Activated naive CD8-positive, alpha-beta T cell treated with anti-CD3 and anti-CD28 coated beads, Interleukin-2, amount 50 U/mL, for 24 hours (primary cell): ENCODE results near the gene APPL2.

Experiments
- ATAC-seq: fragments of 150-1000 bp; cut with Tn5 transposase; one replicate; pipeline ENCODE4 v1.10.0; 2021
- DNase-seq: peaks from one replicate; pipeline ENCODE4 v3.0.0; 2021
- H3K27ac Mint-ChIP-seq: one replicate; pipeline ENCODE4 v1.8.0; 2021; ENCODE audit warnings: mild to moderate bottlenecking, mixed read lengths
- H3K27me3 Mint-ChIP-seq: one replicate; pipeline ENCODE4 v1.8.0; 2021; ENCODE audit warnings: mixed read lengths
- H3K36me3 Mint-ChIP-seq: one replicate; pipeline ENCODE4 v1.8.0; 2021; ENCODE audit warnings: low read depth, mixed read lengths
- H3K4me1 Mint-ChIP-seq: one replicate; pipeline ENCODE4 v1.8.0; 2021; ENCODE audit warnings: mixed read lengths
- H3K4me3 Mint-ChIP-seq: one replicate; pipeline ENCODE4 v1.8.0; 2021; ENCODE audit warnings: mild to moderate bottlenecking, moderate library complexity, mixed read lengths
- H3K9me3 Mint-ChIP-seq: one replicate; pipeline ENCODE4 v1.8.0; 2021; ENCODE audit warnings: mixed read lengths

APPL2 gene

DNA sequence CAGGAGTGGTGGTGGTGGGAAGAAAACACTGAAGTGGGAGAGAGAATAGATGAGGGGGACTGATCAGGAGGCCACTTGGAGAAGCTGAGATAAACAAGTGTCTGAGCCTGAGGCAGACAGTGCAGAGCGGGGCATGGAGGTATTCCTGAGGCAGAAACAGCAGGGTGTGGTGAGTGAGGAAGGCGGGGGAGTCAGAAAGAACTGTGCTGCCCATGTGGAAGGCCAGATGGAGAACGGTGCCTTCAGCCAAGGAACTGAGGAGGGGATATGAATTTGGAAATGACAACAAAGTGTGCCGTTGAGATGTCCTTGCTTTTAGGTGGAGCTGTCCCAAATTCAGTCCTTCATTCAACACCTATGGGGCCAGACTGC, 13.7 kb downstream of the APPL2 start:
- Mint-ChIP-seq H3K27ac (no peak overlapping the region), H3K36me3 (peaks cover 20% of the 10 kb centered on the region), H3K9me3 (no peaks in the 10 kb centered on the region), H3K4me1 (peaks cover 25% of the 10 kb centered on the region), H3K4me3 (no peak overlapping the region), H3K27me3 (no peaks in the 10 kb centered on the region)
- DNase-seq (no peak), ATAC-seq (no peak)

GRCh38 chr12:105221583-105222283, 14.2 kb downstream of the APPL2 start:
- H3K36me3 Mint-ChIP-seq: peaks cover 19% of the 10 kb centered on the region
- H3K4me3 Mint-ChIP-seq: no peak overlapping the region
- no peak overlapping the region for H3K27ac Mint-ChIP-seq
- peaks cover 23% of the 10 kb centered on the region for H3K4me1 Mint-ChIP-seq
- ATAC-seq (no peak), DNase-seq (no peak)
- no peaks in the 10 kb centered on the region for H3K9me3 Mint-ChIP-seq
- no peaks in the 10 kb centered on the region for H3K27me3 Mint-ChIP-seq

DNA sequence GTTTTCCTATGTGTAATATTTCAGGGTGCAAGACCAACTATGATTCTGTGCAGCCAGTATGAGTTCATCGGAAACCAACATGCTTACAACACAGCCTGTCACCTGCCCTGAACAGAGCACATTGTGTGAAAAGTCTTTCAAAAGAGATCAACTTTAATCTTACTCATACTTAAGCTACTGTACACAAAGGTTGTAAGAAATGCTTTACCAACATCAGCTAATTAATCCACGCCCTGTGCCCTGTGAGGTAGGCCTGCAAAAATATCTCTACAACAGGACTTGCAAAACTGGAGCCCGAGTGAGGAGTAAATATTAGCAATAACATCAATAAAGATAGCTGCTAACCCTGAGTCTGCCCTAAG, 15.1 kb downstream of the APPL2 start:
- H3K27me3 Mint-ChIP-seq: no peaks in the 10 kb centered on the region
- DNase-seq (no peak), ATAC-seq (no peak)
- H3K27ac Mint-ChIP-seq: no peak overlapping the region
- no peaks in the 10 kb centered on the region for H3K9me3 Mint-ChIP-seq
- no peak overlapping the region for H3K4me3 Mint-ChIP-seq
- peaks cover 21% of the 10 kb centered on the region for H3K36me3 Mint-ChIP-seq
- H3K4me1 Mint-ChIP-seq: peaks cover 15% of the 10 kb centered on the region

GRCh38 chr12:105220150-105220928, 15.6 kb downstream of the APPL2 start:
- H3K36me3 Mint-ChIP-seq: peaks cover 23% of the 10 kb centered on the region

DNA sequence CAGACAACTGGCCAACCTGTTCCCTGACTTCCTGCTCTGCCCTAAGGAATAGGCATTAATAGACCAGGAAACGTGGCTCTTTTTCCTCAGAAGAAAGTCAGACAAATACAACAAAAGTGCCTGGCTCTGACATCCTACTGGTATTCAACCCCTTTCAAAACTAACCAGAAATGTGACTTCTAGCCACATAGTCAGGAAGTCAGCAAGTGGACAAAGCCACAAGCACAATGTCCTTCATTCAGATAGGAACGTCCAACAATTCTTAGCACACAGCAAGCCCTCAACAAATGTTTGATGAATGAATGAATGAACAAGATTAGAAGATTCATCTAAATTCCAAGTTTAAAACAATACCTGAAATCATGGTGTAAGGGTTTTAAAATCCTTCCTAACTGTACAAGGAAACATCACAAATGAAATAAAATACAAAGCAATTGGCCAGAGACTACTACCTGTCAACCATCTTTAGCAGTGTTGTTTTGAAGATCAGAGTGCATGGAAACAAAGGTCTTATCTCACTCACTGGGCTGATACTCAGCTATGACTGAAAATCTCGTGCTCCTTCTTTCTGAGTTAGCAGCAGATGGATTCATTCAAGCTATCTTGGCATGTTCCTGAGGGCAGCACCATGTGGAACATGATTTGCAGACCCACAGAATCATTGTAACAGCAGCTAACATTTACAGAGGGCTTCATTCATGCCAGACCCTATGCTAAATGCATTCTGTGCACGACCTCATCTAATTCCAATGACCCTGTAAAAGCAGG, 16.5 kb downstream of the APPL2 start:
- H3K36me3 Mint-ChIP-seq: peaks cover 26% of the 10 kb centered on the region
- no peaks in the 10 kb centered on the region for H3K9me3 Mint-ChIP-seq
- no peak overlapping the region for H3K27ac Mint-ChIP-seq

More at GRCh38 chr12:105220150-105220928, 15.6 kb downstream of the APPL2 start:
- Mint-ChIP-seq H3K9me3 (no peaks in the 10 kb centered on the region), H3K4me1 (peaks cover 9% of the 10 kb centered on the region), H3K27ac (no peak overlapping the region), H3K27me3 (no peaks in the 10 kb centered on the region), H3K4me3 (no peak overlapping the region)
- ATAC-seq (no peak), DNase-seq (no peak)

GRCh38 chr12:105218434-105218833, 17.5 kb downstream of the APPL2 start:
- H3K4me3 Mint-ChIP-seq: no peak overlapping the region
- H3K4me1 Mint-ChIP-seq: no peaks in the 10 kb centered on the region
- DNase-seq (no peak), ATAC-seq (no peak)
- H3K27ac Mint-ChIP-seq: no peak overlapping the region
- H3K27me3 Mint-ChIP-seq: no peaks in the 10 kb centered on the region
- H3K9me3 Mint-ChIP-seq: no peaks in the 10 kb centered on the region
- H3K36me3 Mint-ChIP-seq: peaks cover 29% of the 10 kb centered on the region

More for the DNA sequence above, 16.5 kb downstream of the APPL2 start:
- no peaks in the 10 kb centered on the region for H3K27me3 Mint-ChIP-seq
- no peak for ATAC-seq
- DNase-seq: no peak
- no peak overlapping the region for H3K4me3 Mint-ChIP-seq
- peaks cover under 1% of the 10 kb centered on the region for H3K4me1 Mint-ChIP-seq

DNA sequence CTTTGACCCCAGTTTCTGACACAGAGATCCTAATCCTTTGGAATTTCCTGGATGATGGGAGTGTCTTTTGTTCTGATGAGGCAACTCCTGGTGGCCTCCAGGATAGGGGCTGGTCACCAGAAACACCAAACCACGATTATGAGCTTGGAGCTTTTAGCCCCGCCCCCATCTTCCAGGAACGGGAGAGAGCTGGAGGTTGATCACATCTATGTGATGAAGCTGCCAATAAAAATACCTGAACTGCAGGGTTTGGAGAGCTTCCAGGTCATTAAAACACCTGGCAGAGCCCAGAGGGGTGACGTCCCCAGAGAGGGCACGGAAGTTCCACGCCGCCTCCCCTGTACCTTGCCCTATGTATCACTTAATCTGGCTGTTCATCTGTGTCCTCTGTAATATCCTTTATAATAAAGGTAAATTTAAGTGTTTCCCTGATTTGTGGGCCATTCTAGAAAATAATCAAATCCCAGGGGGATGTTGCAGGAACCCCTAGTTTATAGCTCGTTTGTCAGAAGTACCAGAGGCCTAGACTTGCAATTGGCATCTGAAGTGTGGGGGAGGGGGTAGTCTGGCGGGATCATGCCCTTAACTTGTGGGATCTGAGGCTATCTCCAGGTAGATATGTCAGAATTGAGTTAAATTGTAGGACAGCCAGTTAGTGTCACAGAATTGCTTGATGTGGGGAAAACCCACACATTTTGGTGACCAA, 21.2 kb downstream of the APPL2 start:
- ATAC-seq: no peak
- DNase-seq: no peak
- no peak overlapping the region for H3K4me3 Mint-ChIP-seq
- no peaks in the 10 kb centered on the region for H3K9me3 Mint-ChIP-seq
- H3K36me3 Mint-ChIP-seq: peaks cover 20% of the 10 kb centered on the region
- H3K4me1 Mint-ChIP-seq: no peaks in the 10 kb centered on the region
- H3K27ac Mint-ChIP-seq: no peak overlapping the region
- no peaks in the 10 kb centered on the region for H3K27me3 Mint-ChIP-seq

GRCh38 chr12:105214148-105214547, 21.8 kb downstream of the APPL2 start:
- ATAC-seq (no peak), DNase-seq (no peak)
- Mint-ChIP-seq H3K27ac (no peak overlapping the region), H3K36me3 (peaks cover 20% of the 10 kb centered on the region), H3K27me3 (no peaks in the 10 kb centered on the region), H3K4me1 (no peaks in the 10 kb centered on the region), H3K4me3 (no peak overlapping the region), H3K9me3 (no peaks in the 10 kb centered on the region)

DNA sequence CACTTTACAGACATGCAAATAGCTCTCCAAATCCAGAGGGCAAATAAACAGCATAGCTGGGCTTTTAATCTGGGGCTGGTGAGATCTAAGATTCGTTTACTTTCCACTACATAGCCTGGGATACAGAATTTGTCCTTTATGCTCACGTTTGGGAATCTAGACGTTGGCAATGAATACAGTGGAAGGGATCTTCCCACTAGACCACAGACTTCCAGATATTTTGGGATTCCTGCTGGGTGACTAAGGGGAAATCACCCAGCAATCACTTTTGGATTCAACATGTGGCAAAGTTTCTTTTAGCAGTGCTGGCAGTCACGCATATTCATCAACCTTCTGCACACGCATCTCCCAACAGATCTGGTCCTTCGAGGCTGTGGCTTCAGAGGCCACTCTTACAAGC, 23.5 kb downstream of the APPL2 start:
- DNase-seq (no peak), ATAC-seq (no peak)
- Mint-ChIP-seq H3K27me3 (no peaks in the 10 kb centered on the region), H3K36me3 (peaks cover 24% of the 10 kb centered on the region), H3K4me3 (no peak overlapping the region), H3K9me3 (no peaks in the 10 kb centered on the region), H3K27ac (no peak overlapping the region), H3K4me1 (no peaks in the 10 kb centered on the region)

DNA sequence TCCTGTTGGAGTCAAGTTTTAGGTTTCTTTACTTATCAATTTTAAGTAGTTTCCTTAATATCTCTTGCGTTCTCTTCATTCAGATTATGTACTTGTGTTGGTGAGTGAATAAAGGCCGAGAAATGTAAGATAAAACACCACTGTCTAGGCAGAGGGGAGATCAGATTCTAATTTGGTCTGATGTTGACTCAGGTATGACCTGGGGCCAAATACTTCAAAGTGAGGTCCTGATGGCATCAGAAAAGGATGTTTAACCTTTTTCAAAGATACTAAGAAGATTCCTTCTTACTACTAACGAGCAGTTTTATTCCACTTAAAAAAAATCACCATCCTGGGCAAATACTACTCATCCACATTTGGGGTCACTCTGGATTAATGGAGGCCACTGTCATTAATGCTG, 26.9 kb downstream of the APPL2 start:
- Mint-ChIP-seq H3K36me3 (peaks cover 19% of the 10 kb centered on the region), H3K9me3 (no peaks in the 10 kb centered on the region), H3K27ac (no peak overlapping the region), H3K4me3 (no peak overlapping the region), H3K4me1 (peaks cover 13% of the 10 kb centered on the region), H3K27me3 (no peaks in the 10 kb centered on the region)
- DNase-seq (no peak), ATAC-seq (no peak)

- ATAC-seq: no peak
- Mint-ChIP-seq H3K4me3 (no peak overlapping the region), H3K36me3 (peaks cover 23% of the 10 kb centered on the region)
These were observed 29.1 kb downstream of the APPL2 start for GRCh38 chr12:105206686-105207374.

DNA sequence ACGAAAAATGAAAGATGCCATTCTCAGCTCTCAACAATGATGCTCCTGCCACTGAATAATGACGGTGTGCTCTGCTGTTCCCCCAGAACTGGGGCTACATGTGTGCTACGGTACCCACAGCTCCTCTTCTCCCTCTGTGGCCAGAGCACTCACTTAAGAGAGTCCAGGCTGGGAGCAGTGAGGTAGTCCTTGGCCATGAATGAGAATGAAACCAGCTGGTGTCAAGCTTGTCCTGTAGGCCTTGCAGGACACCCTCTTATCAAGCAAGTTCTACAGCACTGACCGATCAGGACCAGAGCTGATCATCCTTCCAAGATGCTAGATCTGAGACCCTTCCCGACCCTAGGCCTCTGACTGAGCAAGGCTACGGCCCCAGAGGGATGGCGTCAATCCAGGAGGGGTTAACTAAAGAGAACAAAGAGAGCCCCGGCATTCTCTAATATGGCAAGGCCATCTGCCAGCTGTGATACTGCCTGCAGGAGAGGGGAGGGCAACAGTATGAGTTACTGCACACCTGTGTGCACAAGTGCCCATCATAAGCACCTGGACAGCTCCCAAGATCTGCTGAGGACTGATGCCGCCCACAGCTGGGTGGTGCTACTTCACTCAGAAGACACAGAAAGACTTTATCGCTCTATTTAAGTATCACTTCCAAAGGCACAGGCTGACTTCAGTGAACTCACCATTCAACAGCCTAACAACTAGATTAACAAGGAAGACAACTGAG, 30.5 kb downstream of the APPL2 start:
- no peak for ATAC-seq
- no peak for DNase-seq
- peaks cover 18% of the 10 kb centered on the region for H3K36me3 Mint-ChIP-seq
- no peaks in the 10 kb centered on the region for H3K9me3 Mint-ChIP-seq
- peaks cover 13% of the 10 kb centered on the region for H3K4me1 Mint-ChIP-seq
- no peaks in the 10 kb centered on the region for H3K27me3 Mint-ChIP-seq
- peak overlapping the region; percentile 86 for H3K27ac Mint-ChIP-seq
- no peak overlapping the region for H3K4me3 Mint-ChIP-seq

More at GRCh38 chr12:105206686-105207374, 29.1 kb downstream of the APPL2 start:
- no peaks in the 10 kb centered on the region for H3K9me3 Mint-ChIP-seq
- no peak for DNase-seq
- H3K27me3 Mint-ChIP-seq: no peaks in the 10 kb centered on the region
- no peak overlapping the region for H3K27ac Mint-ChIP-seq
- H3K4me1 Mint-ChIP-seq: peaks cover 13% of the 10 kb centered on the region

- Mint-ChIP-seq H3K9me3 (no peaks in the 10 kb centered on the region), H3K4me3 (no peak overlapping the region), H3K36me3 (peaks cover 18% of the 10 kb centered on the region), H3K4me1 (peaks cover 13% of the 10 kb centered on the region), H3K27me3 (no peaks in the 10 kb centered on the region), H3K27ac (peak overlapping the region; percentile 86)
- ATAC-seq: peak; percentile 92
- DNase-seq: peak; percentile 48
These were observed 31.1 kb downstream of the APPL2 start for GRCh38 chr12:105204916-105205315.
